Measurements from ENCODE around the gene TTLL1.

The TTLL1 gene

DNA sequence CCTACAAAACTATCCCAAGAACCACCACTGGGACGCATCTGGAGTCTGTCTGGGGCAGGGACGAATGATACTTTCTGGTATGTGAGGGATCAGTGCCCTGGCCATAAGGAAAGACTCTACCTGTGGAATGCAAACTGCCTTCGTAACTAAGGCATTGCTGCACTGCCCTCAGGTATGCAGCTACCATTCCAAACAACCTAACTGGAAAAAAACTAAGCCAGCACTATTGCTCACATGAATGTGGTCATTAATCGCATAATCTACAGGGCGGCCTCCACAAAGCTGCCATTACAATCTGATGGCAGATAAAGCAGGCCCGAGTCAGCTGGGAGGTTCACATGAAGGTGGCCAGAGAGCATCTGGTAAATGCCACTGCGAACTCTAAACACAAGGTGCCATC is 78.1 kb downstream of the TTLL1 start:
- TF ChIP-seq, protein P1, sequence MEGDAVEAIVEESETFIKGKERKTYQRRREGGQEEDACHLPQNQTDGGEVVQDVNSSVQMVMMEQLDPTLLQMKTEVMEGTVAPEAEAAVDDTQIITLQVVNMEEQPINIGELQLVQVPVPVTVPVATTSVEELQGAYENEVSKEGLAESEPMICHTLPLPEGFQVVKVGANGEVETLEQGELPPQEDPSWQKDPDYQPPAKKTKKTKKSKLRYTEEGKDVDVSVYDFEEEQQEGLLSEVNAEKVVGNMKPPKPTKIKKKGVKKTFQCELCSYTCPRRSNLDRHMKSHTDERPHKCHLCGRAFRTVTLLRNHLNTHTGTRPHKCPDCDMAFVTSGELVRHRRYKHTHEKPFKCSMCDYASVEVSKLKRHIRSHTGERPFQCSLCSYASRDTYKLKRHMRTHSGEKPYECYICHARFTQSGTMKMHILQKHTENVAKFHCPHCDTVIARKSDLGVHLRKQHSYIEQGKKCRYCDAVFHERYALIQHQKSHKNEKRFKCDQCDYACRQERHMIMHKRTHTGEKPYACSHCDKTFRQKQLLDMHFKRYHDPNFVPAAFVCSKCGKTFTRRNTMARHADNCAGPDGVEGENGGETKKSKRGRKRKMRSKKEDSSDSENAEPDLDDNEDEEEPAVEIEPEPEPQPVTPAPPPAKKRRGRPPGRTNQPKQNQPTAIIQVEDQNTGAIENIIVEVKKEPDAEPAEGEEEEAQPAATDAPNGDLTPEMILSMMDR (conservative IDR thresholded peaks at IDR 0.05; ENCODE audit: low read depth, low read length) = no peak
- Histone ChIP-seq H3K27ac (no peak overlapping the region), H3K27me3 (ENCODE audit: insufficient read depth, low read depth) (no peaks in the 10 kb centered on the region), H3K4me1 (ENCODE audit: low read depth, poor library complexity, severe bottlenecking) (peaks cover 12% of the 10 kb centered on the region), H4K20me1 (ENCODE audit: insufficient read depth) (no peaks in the 10 kb centered on the region; the same call in 1 of the 2 replicates), H2AFZ (ENCODE audit: low read depth) (no peak overlapping the region), H3K4me3 (IDR thresholded peaks at IDR 0.05; ENCODE audit: insufficient read depth, low read depth, low read length) (no peak overlapping the region), H3K36me3 (ENCODE audit: insufficient read depth) (no peaks in the 10 kb centered on the region), H3K79me2 (ENCODE audit: insufficient read depth, low read depth) (peaks cover 31% of the 10 kb centered on the region; the same call in 1 of the 2 replicates), H3K9ac (no peak overlapping the region), H3K4me2 (no peak overlapping the region)

DNA sequence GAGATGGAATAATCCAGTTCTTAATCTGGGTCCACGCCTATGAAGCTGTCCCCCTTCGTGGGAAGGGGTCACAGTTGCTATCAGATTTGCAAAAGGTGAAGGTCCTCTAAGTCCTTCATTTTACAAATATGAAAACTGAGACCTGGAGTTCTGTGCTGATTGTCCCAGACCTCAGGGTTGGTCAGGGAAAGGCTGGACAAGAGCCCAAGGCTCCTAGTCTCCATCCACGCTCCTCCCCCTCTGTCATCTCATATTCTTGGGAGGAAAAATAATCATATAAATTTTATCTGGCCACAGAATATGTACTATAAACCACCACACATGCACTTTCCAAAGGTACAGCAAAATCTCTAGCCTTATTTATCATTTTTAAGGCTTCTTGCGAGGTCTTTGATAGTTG is 79.7 kb downstream of the TTLL1 start:
- no peaks in the 10 kb centered on the region for H3K27me3 ChIP-seq (ENCODE audit: insufficient read depth, low read depth)
- TF ChIP-seq, protein P1 (conservative IDR thresholded peaks at IDR 0.05; ENCODE audit: low read depth, low read length) = no peak
- no peak overlapping the region for H3K4me3 ChIP-seq (IDR thresholded peaks at IDR 0.05; ENCODE audit: insufficient read depth, low read depth, low read length)
- H3K4me1 ChIP-seq (ENCODE audit: low read depth, poor library complexity, severe bottlenecking) = peaks cover 5% of the 10 kb centered on the region
- H3K4me2 ChIP-seq = no peak overlapping the region
- no peaks in the 10 kb centered on the region; the same call in 1 of the 2 replicates for H4K20me1 ChIP-seq (ENCODE audit: insufficient read depth)
- H2AFZ ChIP-seq (ENCODE audit: low read depth) = no peak overlapping the region
- H3K36me3 ChIP-seq (ENCODE audit: insufficient read depth) = no peaks in the 10 kb centered on the region
- no peak overlapping the region for H3K27ac ChIP-seq
- H3K79me2 ChIP-seq (ENCODE audit: insufficient read depth, low read depth) = peaks cover 39% of the 10 kb centered on the region; the same call in 1 of the 2 replicates
- no peak overlapping the region for H3K9ac ChIP-seq

DNA sequence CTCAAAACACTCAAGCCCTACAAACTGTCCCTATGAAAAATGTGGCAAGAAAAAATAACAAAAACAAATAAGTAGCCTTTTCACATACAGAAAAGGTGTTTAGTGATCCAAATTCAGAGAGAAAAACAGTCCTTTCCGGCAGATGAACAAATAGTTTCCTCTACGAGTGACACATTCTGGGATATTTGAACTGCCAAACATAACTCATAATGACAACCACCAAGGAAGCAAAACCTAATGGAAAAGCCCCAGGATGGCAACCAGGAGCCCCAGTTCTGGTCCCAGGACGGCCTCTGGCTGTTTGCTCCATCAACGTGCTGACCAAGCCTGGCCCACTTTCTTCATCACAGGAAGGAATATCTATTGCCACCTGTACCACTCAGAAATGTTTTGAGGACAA is 80.3 kb downstream of the TTLL1 start:
- peaks cover 4% of the 10 kb centered on the region for H3K4me1 ChIP-seq (ENCODE audit: low read depth, poor library complexity, severe bottlenecking)
- no peak overlapping the region for H3K4me2 ChIP-seq
- no peaks in the 10 kb centered on the region; the same call in 1 of the 2 replicates for H4K20me1 ChIP-seq (ENCODE audit: insufficient read depth)
- H3K27ac ChIP-seq = no peak overlapping the region
- H3K4me3 ChIP-seq (IDR thresholded peaks at IDR 0.05; ENCODE audit: insufficient read depth, low read depth, low read length) = no peak overlapping the region
- H3K36me3 ChIP-seq (ENCODE audit: insufficient read depth) = no peaks in the 10 kb centered on the region
- H3K27me3 ChIP-seq (ENCODE audit: insufficient read depth, low read depth) = no peaks in the 10 kb centered on the region
- H3K9ac ChIP-seq = no peak overlapping the region
- TF ChIP-seq, protein P1 (conservative IDR thresholded peaks at IDR 0.05; ENCODE audit: low read depth, low read length) = no peak
- peaks cover 43% of the 10 kb centered on the region; the same call in 1 of the 2 replicates for H3K79me2 ChIP-seq (ENCODE audit: insufficient read depth, low read depth)
- no peak overlapping the region for H2AFZ ChIP-seq (ENCODE audit: low read depth)

DNA sequence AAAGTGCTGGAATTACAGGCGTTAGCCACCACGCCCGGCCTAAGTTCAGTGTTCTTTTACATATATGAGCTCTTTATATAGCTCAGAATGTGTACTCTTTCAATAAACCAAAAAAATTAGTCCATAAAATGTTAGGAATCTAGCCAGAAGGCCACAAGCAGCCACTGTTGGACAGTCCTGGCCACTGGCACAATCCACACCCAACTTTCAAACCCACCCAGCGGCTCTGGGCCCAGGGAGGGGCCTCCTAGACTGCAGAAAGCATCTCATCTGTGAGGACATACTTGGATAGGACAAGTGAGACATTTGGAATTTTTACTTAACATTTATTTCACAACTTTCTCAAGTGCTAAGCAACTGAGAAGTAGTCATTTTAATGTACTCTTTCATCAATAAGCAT is 80.7 kb downstream of the TTLL1 start:
- no peak overlapping the region for H3K27ac ChIP-seq

More for the DNA sequence above, 80.7 kb downstream of the TTLL1 start:
- H3K36me3 ChIP-seq (ENCODE audit: insufficient read depth) = no peaks in the 10 kb centered on the region
- H3K9ac ChIP-seq = no peak overlapping the region
- H3K79me2 ChIP-seq (ENCODE audit: insufficient read depth, low read depth) = peaks cover 43% of the 10 kb centered on the region; the same call in 1 of the 2 replicates
- H3K4me2 ChIP-seq = no peak overlapping the region
- H3K4me1 ChIP-seq (ENCODE audit: low read depth, poor library complexity, severe bottlenecking) = peaks cover under 1% of the 10 kb centered on the region
- no peak overlapping the region for H3K4me3 ChIP-seq (IDR thresholded peaks at IDR 0.05; ENCODE audit: insufficient read depth, low read depth, low read length)
- H2AFZ ChIP-seq (ENCODE audit: low read depth) = no peak overlapping the region
- no peaks in the 10 kb centered on the region for H3K27me3 ChIP-seq (ENCODE audit: insufficient read depth, low read depth)
- TF ChIP-seq, protein P1 (conservative IDR thresholded peaks at IDR 0.05; ENCODE audit: low read depth, low read length) = no peak
- no peaks in the 10 kb centered on the region; the same call in 1 of the 2 replicates for H4K20me1 ChIP-seq (ENCODE audit: insufficient read depth)

All from KMS-11 (cell line).